HepG2 (cell line): ENCODE measurements around the gene ZFP36L2.

Experiments
- CBFB ChIP-seq: sonication (generic); formaldehyde crosslinking; IDR thresholded peaks from 2 replicates; pipeline ENCODE4 v1.4.0; 2020; ENCODE audit warnings: missing genetic modification reagents
- CHCHD3 ChIP-seq: sonication (generic); formaldehyde crosslinking; IDR thresholded peaks from 2 replicates; pipeline ENCODE4 v1.8.0; 2022; ENCODE audit warnings: mild to moderate bottlenecking, missing genetic modification reagents, moderate library complexity
- CREB1 ChIP-seq, 2 experiments: fragments of 450-650 bp in 1 of 2; IDR thresholded peaks; 2 replicates each; pipeline ENCODE4 v1.6.1; 2016 to 2017; ENCODE audit warnings: control low read depth in 1 of 2, mild to moderate bottlenecking in 1 of 2, missing compliant biosample characterization in 1 of 2, missing genetic modification characterization in 1 of 2
- FOXA1 ChIP-seq, 2 experiments: fragments of 450-650 bp in 1 of 2; sonication (generic) in 1 of 2; formaldehyde crosslinking in 1 of 2; IDR thresholded peaks; 2 replicates each; pipeline versions ENCODE4 v1.4.0 to v1.6.1; 2016 to 2020; ENCODE audit warnings: missing genetic modification reagents in 1 of 2
- HNF1B ChIP-seq: sonication (generic); formaldehyde crosslinking; IDR thresholded peaks from 2 replicates; pipeline ENCODE4 v1.5.1; 2020; ENCODE audit warnings: mild to moderate bottlenecking, moderate library complexity, missing genetic modification reagents
- MAZ ChIP-seq, 2 experiments: sonication (generic) in 1 of 2; formaldehyde crosslinking in 1 of 2; IDR thresholded peaks; 2 replicates each; pipeline versions ENCODE4 v1.5.0 to v1.6.1; 2012 to 2020; ENCODE audit warnings: low read depth in 2 of 2, mild to moderate bottlenecking in 2 of 2, borderline replicate concordance in 1 of 2, improper control_type of control experiment in 1 of 2, low read length in 1 of 2, missing genetic modification reagents in 1 of 2, moderate library complexity in 1 of 2
- POLR2A ChIP-seq, 2 experiments: IDR thresholded peaks; 2 replicates each; pipeline ENCODE4 v1.6.1; 2011; ENCODE audit warnings: low read depth in 2 of 2, low read length in 2 of 2, mild to moderate bottlenecking in 1 of 2, moderate library complexity in 1 of 2; ENCODE audit not compliant: insufficient read depth in 1 of 2
- POLR2AphosphoS5 ChIP-seq: IDR thresholded peaks from 2 replicates; pipeline ENCODE4 v1.6.1; 2012; ENCODE audit warnings: low read depth, low read length
- RFX5 ChIP-seq: IDR thresholded peaks from 2 replicates; pipeline ENCODE4 v1.6.1; 2011; ENCODE audit warnings: low read depth, low read length, improper control_type of control experiment
- ZNF207 ChIP-seq: fragments of 450-650 bp; IDR thresholded peaks from 2 replicates; pipeline ENCODE4 v1.6.1; 2016; ENCODE audit warnings: antibody characterized with exemption, borderline replicate concordance
- TF ChIP-seq, protein P1 (sequence below): sonication (generic); formaldehyde crosslinking; IDR thresholded peaks from 2 replicates; pipeline ENCODE4 v1.8.0; 2022; ENCODE audit warnings: mild to moderate bottlenecking, missing genetic modification reagents, borderline replicate concordance
- TF ChIP-seq, protein P2 (sequence below): sonication (generic); formaldehyde crosslinking; IDR thresholded peaks from 2 replicates; pipeline ENCODE4 v1.5.0; 2020; ENCODE audit warnings: mild to moderate bottlenecking, missing genetic modification reagents, moderate library complexity
- TF ChIP-seq, protein P3 (sequence below): sonication (generic); formaldehyde crosslinking; IDR thresholded peaks from 2 replicates; pipeline ENCODE4 v1.5.1; 2020; ENCODE audit warnings: mild to moderate bottlenecking, missing genetic modification reagents, moderate library complexity

- TF ChIP-seq POLR2A (IDR thresholded peaks at IDR 0.05; ENCODE audit: insufficient read depth in 1 of 2, low read depth in 2 of 2, low read length in 2 of 2) (no peak), FOXA1 (IDR thresholded peaks at IDR 0.05) (no peak), FOXA1 (CRISPR knock-in tag; IDR thresholded peaks at IDR 0.05) (no peak), RFX5 (no peak), HNF1B (no peak), POLR2AphosphoS5 (no peak), ZNF207 (no peak), CHCHD3 (no peak), MAZ (IDR thresholded peaks at IDR 0.05; ENCODE audit: borderline replicate concordance, low read depth, low read length) (no peak), MAZ (CRISPR knock-in tag; IDR thresholded peaks at IDR 0.05; ENCODE audit: low read depth) (no peak), CREB1 (IDR thresholded peaks at IDR 0.05) (no peak), CREB1 (CRISPR knock-in tag; IDR thresholded peaks at IDR 0.05) (no peak), CBFB (CRISPR knock-in tag) (no peak)
- TF ChIP-seq, protein P1, sequence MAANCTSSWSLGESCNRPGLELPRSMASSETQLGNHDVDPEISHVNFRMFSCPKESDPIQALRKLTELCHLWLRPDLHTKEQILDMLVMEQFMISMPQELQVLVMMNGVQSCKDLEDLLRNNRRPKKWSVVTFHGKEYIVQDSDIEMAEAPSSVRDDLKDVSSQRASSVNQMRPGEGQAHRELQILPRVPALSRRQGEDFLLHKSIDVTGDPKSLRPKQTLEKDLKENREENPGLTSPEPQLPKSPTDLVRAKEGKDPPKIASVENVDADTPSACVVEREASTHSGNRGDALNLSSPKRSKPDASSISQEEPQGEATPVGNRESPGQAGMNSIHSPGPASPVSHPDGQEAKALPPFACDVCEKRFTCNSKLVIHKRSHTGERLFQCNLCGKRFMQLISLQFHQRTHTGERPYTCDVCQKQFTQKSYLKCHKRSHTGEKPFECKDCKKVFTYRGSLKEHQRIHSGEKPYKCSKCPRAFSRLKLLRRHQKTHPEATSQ (CRISPR knock-in tag) = no peak
- TF ChIP-seq, protein P2, sequence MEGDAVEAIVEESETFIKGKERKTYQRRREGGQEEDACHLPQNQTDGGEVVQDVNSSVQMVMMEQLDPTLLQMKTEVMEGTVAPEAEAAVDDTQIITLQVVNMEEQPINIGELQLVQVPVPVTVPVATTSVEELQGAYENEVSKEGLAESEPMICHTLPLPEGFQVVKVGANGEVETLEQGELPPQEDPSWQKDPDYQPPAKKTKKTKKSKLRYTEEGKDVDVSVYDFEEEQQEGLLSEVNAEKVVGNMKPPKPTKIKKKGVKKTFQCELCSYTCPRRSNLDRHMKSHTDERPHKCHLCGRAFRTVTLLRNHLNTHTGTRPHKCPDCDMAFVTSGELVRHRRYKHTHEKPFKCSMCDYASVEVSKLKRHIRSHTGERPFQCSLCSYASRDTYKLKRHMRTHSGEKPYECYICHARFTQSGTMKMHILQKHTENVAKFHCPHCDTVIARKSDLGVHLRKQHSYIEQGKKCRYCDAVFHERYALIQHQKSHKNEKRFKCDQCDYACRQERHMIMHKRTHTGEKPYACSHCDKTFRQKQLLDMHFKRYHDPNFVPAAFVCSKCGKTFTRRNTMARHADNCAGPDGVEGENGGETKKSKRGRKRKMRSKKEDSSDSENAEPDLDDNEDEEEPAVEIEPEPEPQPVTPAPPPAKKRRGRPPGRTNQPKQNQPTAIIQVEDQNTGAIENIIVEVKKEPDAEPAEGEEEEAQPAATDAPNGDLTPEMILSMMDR (CRISPR knock-in tag) = no peak
- TF ChIP-seq, protein P3, sequence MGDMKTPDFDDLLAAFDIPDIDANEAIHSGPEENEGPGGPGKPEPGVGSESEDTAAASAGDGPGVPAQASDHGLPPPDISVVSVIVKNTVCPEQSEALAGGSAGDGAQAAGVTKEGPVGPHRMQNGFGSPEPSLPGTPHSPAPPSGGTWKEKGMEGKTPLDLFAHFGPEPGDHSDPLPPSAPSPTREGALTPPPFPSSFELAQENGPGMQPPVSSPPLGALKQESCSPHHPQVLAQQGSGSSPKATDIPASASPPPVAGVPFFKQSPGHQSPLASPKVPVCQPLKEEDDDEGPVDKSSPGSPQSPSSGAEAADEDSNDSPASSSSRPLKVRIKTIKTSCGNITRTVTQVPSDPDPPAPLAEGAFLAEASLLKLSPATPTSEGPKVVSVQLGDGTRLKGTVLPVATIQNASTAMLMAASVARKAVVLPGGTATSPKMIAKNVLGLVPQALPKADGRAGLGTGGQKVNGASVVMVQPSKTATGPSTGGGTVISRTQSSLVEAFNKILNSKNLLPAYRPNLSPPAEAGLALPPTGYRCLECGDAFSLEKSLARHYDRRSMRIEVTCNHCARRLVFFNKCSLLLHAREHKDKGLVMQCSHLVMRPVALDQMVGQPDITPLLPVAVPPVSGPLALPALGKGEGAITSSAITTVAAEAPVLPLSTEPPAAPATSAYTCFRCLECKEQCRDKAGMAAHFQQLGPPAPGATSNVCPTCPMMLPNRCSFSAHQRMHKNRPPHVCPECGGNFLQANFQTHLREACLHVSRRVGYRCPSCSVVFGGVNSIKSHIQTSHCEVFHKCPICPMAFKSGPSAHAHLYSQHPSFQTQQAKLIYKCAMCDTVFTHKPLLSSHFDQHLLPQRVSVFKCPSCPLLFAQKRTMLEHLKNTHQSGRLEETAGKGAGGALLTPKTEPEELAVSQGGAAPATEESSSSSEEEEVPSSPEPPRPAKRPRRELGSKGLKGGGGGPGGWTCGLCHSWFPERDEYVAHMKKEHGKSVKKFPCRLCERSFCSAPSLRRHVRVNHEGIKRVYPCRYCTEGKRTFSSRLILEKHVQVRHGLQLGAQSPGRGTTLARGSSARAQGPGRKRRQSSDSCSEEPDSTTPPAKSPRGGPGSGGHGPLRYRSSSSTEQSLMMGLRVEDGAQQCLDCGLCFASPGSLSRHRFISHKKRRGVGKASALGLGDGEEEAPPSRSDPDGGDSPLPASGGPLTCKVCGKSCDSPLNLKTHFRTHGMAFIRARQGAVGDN = no peak
Observed at GRCh38 chr2:43198263-43198662, 28.1 kb downstream of the ZFP36L2 start.
